Duodenal mucosa (tissue), 2 donors: ENCODE results near the gene NDUFS7.
A peak's percentile ranks its signal among the peaks of the same experiment; 100 is the strongest.

Experiments
- H3K27ac ChIP-seq: one replicate; pipeline ENCODE4 v1.7.0; 2013; ENCODE audit warnings: low read depth, low read length
- H3K27me3 ChIP-seq, 2 donors: one replicate each; pipeline ENCODE4 v1.7.0; 2013; ENCODE audit warnings: low read length in 2 of 2, control low read depth in 1 of 2; ENCODE audit not compliant: insufficient read depth in 2 of 2, control insufficient read depth in 1 of 2
- H3K36me3 ChIP-seq, 2 donors: one replicate each; pipeline ENCODE4 v1.7.0; 2013; ENCODE audit warnings: low read length in 2 of 2, control low read depth in 1 of 2; ENCODE audit not compliant: insufficient read depth in 2 of 2, control insufficient read depth in 1 of 2
- H3K4me1 ChIP-seq, 2 donors: one replicate each; pipeline ENCODE4 v1.7.0; 2013; ENCODE audit warnings: low read length in 2 of 2, control low read depth in 1 of 2; ENCODE audit not compliant: insufficient read depth in 2 of 2, control insufficient read depth in 1 of 2
- H3K4me3 ChIP-seq, 2 donors: one replicate each; pipeline ENCODE4 v1.7.0; 2013; ENCODE audit warnings: low read length in 2 of 2, low read depth in 1 of 2
- H3K9ac ChIP-seq, 2 donors: one replicate each; pipeline ENCODE4 v1.7.0; 2013; ENCODE audit warnings: low read length in 2 of 2, low read depth in 1 of 2
- H3K9me3 ChIP-seq, 2 donors: one replicate each; pipeline ENCODE4 v1.7.0; 2013; ENCODE audit warnings: low read length in 2 of 2, control low read depth in 1 of 2; ENCODE audit not compliant: control insufficient read depth in 1 of 2

Gene NDUFS7

DNA sequence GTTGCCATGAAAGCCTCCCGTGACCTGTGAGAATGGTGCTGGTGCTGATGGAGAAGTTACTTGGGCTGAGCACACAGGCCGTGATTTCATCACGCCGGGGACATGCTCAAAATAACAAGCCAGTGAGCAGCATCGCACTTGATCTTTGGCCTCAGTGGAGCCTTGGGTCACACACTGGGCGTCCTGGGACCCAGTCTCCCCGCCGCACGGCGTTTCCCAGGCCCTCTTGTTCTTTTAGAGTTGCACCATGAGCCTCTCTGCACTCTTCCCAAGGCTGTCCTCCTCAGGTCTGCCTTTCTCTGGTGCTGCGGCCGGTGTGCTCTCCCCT, 9.5 kb upstream of the NDUFS7 start:
- Histone ChIP-seq H3K27ac (no peak overlapping the region), H3K9ac (peak overlapping the region in 1 of 2 donors; percentile 32), H3K36me3 (peaks cover 16 to 45% of the 10 kb centered on the region in 2 donors), H3K27me3 (no peaks in the 10 kb centered on the region), H3K4me1 (peaks cover 18 to 22% of the 10 kb centered on the region in 2 donors), H3K4me3 (no peak overlapping the region), H3K9me3 (no peaks in the 10 kb centered on the region)

GRCh38 chr19:1376415-1376805, 7.3 kb upstream of the NDUFS7 start:
- Histone ChIP-seq H3K27me3 (no peaks in the 10 kb centered on the region), H3K9me3 (no peaks in the 10 kb centered on the region), H3K9ac (no peak overlapping the region), H3K27ac (no peak overlapping the region), H3K4me3 (no peak overlapping the region), H3K4me1 (peaks cover 18 to 22% of the 10 kb centered on the region in 2 donors), H3K36me3 (peaks cover 3 to 25% of the 10 kb centered on the region in 2 donors)

DNA sequence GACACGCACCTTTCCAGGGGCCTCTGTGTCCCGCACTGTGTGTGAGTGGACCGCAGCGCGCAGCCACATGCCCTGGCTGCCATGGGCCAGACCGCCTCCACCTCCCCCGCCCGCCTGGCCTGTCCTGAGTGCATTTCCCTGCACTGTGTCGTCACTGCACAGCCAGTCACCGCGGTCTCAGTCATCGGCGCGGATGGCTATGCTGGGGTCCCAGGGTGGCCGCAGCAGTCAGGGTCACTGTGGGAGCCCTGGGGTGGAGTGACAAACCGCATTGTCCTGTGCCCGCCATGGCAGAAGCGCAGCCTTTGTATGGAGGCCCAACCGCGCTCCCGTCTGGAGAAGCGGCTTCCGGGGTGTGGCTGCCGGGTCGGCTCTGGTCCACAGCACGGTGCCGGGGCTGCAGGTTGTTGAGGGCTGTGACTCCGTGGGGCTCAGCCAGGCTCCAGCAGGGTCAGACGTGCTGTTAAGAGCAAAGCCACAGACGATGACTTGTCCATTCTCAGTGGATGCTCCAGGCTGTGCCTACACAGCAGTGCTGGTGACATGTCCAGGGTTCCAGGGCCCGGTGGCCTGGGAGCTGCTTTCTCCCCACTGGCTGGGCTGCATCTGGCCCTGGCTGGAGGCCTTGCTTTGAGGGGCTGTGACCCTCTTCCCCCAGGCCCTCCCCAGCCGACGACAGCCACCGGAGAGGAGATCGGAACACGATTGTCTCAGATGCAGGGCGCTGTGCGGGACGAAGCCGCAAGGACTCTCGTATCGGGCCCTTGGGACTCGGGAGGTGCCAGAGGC, 6.3 kb upstream of the NDUFS7 start:
- no peaks in the 10 kb centered on the region for H3K27me3 ChIP-seq
- peaks cover 18 to 22% of the 10 kb centered on the region in 2 donors for H3K4me1 ChIP-seq
- H3K4me3 ChIP-seq, result no peak overlapping the region
- H3K27ac ChIP-seq, result no peak overlapping the region
- H3K9me3 ChIP-seq, result no peaks in the 10 kb centered on the region
- peaks cover 3 to 24% of the 10 kb centered on the region in 2 donors for H3K36me3 ChIP-seq
- H3K9ac ChIP-seq, result no peak overlapping the region

DNA sequence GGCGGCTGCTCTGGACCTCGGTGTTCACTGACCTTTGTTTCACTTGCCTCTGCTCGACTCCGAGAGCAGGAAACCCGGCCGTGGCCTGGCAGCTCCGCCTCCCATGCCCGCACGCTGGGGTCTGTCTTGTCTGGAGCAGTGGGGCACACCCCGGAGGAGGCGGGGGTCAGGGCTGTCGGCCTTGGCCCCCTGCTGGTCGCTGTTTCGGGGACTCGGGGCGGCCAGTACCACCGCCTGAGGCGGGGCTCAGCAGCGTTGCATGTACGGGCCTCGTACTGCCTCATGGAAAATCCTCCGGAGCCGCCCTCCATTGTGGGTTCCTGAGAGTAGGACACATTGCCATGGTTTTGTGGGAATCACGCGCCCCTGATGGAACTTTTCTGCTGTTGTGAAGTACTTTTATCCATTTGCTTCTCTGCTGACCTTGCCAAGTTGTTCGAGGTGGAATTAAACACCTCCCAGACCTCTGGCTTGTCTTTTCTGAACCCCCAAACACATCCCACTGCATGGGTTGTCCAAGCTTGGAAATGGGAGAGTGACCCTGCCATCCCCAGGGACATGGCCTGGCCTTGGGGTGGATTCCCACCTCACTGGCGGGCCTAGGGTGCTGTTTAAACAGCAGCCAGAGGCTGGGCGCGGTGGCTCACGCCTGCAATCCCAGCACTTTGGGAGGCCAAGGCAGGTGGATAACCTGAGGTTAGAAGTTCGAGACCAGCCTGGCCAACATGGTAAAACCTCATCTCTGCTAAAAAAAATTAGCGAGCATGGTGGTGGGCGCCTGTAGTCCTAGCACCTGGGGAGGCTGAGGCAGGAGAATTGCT, 5.5 kb upstream of the NDUFS7 start:
- H3K36me3 ChIP-seq, result peaks cover 3 to 20% of the 10 kb centered on the region in 2 donors
- no peak overlapping the region for H3K4me3 ChIP-seq
- no peak overlapping the region for H3K9ac ChIP-seq
- H3K9me3 ChIP-seq, result no peaks in the 10 kb centered on the region
- no peak overlapping the region for H3K27ac ChIP-seq
- H3K27me3 ChIP-seq, result no peaks in the 10 kb centered on the region
- H3K4me1 ChIP-seq, result peaks cover 12 to 14% of the 10 kb centered on the region in 2 donors

DNA sequence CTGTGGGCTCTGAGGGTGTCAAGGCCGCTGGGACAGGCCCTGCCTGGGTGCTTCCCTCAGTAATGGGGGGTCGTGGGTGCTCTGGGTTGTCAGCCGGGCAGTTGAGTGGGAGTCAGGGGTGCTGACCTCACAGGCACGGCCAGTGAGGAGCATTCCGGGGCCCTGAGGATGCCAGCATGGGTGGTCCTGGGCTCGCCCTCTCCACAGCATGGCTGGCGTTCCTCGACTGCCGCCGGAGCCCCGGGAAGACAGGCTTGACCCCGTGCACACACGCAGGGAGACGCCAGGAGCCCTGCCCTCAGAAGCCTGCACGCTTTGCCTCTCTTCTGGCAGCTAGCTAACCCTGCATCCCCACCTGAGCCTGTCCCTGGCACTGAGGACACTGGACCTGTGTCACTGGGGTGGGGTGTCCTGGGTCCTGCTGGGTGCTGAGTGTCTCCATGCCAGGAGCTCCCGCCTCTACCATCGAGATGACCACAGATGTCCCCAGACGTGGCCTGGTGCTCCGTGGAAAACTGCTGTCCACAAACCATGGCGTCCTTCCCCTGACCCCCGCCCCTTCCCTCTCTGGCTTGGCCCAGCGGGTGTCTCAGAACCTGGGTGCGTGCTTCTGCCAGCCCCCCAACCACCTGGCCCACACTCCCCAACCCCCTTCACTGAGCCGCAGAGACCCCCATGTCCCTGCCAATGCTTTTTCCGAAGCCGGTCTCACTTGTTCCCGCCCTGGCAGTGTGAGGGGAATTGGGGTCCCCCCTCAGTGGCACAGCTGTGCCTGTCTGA, 4.4 kb upstream of the NDUFS7 start:
- H3K27ac ChIP-seq, result no peak overlapping the region
- H3K4me3 ChIP-seq, result no peak overlapping the region
- H3K9me3 ChIP-seq, result no peaks in the 10 kb centered on the region
- H3K4me1 ChIP-seq, result peaks cover under 1 to 6% of the 10 kb centered on the region in 2 donors
- no peak overlapping the region for H3K9ac ChIP-seq
- H3K36me3 ChIP-seq, result peaks cover 0 to 18% of the 10 kb centered on the region in 2 donors
- no peaks in the 10 kb centered on the region for H3K27me3 ChIP-seq

DNA sequence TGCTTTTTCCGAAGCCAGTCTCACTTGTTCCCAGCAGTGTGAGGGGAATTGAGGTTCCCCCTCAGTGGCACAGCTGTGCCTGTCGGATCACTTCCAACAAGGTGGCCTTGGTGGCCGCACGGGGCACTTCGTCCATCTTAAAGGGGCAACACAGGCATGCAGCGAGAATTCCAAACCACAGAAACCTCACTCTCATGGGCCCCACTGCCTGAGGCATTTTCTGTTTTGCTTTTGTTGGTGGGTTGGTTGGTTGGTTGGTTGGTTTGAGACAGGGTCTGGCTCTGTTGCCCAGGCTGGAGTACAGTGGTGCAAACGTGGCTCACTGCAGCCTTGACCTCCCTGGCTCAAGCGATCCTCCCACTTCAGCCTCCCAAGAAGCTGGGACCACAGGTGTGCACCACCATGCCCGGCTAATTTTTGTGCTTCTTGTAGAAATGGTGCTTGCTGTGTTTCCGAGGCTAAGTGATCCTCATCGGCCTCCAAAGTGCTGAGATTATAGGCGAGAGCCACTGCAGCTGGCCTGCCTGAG, 3.7 kb upstream of the NDUFS7 start:
- Histone ChIP-seq H3K27me3 (no peaks in the 10 kb centered on the region), H3K9ac (no peak overlapping the region), H3K9me3 (no peaks in the 10 kb centered on the region), H3K4me3 (no peak overlapping the region), H3K36me3 (peaks cover 0 to 14% of the 10 kb centered on the region in 2 donors), H3K4me1 (peaks cover 0 to 11% of the 10 kb centered on the region in 2 donors), H3K27ac (no peak overlapping the region)

- Histone ChIP-seq H3K27ac (no peak overlapping the region), H3K36me3 (peaks cover 0 to 15% of the 10 kb centered on the region in 2 donors), H3K27me3 (no peaks in the 10 kb centered on the region), H3K9ac (no peak overlapping the region), H3K9me3 (no peaks in the 10 kb centered on the region), H3K4me1 (peaks cover 0 to 19% of the 10 kb centered on the region in 2 donors), H3K4me3 (no peak overlapping the region)
Measured at GRCh38 chr19:1382250-1382649, 1.5 kb upstream of the NDUFS7 start.

GRCh38 chr19:1383017-1383311, 743 bp upstream of the NDUFS7 start:
- peaks cover 0 to 12% of the 10 kb centered on the region in 2 donors for H3K36me3 ChIP-seq
- H3K27ac ChIP-seq, result no peak overlapping the region
- no peak overlapping the region for H3K9ac ChIP-seq
- H3K4me1 ChIP-seq, result peaks cover 0 to 19% of the 10 kb centered on the region in 2 donors
- H3K4me3 ChIP-seq, result peak overlapping the region in 1 of 2 donors; percentile 91
- no peaks in the 10 kb centered on the region for H3K27me3 ChIP-seq
- H3K9me3 ChIP-seq, result no peaks in the 10 kb centered on the region

DNA sequence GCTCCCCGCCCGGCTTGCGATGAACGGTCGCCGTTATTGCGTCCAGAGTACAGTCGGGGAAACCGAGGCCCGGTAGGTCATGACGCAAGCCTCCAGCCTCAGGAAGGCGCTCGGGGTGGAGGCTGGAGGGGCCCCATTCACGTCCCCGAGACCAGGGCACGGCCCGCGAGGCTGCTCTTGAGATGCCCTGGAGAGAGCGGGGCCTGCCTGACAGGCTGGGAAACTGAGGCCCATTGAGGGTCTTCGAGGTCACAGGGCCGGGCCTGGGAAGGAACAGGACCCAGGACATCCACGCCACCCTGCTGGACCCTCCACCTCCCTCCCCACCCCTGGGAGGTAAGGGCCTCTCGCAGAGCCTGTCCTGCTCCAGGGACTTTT, 367 bp downstream of the NDUFS7 start:
- H3K27me3 ChIP-seq, result no peaks in the 10 kb centered on the region
- H3K4me1 ChIP-seq, result peaks cover 0 to 19% of the 10 kb centered on the region in 2 donors
- no peaks in the 10 kb centered on the region for H3K9me3 ChIP-seq
- H3K4me3 ChIP-seq, result peak overlapping the region; percentile 91 to 95
- peaks cover 5 to 23% of the 10 kb centered on the region in 2 donors for H3K36me3 ChIP-seq
- peak overlapping the region; percentile 92 to 100 for H3K9ac ChIP-seq
- H3K27ac ChIP-seq, result peak overlapping the region; percentile 96
